GM18526 (cell line): ENCODE data around the gene ECI1.

Experiments
- POLR2A ChIP-seq: IDR thresholded peaks from 3 replicates; pipeline ENCODE4 v1.6.1; 2011; ENCODE audit not compliant: insufficient read length; ENCODE audit errors: extremely low read depth

ECI1 gene

DNA sequence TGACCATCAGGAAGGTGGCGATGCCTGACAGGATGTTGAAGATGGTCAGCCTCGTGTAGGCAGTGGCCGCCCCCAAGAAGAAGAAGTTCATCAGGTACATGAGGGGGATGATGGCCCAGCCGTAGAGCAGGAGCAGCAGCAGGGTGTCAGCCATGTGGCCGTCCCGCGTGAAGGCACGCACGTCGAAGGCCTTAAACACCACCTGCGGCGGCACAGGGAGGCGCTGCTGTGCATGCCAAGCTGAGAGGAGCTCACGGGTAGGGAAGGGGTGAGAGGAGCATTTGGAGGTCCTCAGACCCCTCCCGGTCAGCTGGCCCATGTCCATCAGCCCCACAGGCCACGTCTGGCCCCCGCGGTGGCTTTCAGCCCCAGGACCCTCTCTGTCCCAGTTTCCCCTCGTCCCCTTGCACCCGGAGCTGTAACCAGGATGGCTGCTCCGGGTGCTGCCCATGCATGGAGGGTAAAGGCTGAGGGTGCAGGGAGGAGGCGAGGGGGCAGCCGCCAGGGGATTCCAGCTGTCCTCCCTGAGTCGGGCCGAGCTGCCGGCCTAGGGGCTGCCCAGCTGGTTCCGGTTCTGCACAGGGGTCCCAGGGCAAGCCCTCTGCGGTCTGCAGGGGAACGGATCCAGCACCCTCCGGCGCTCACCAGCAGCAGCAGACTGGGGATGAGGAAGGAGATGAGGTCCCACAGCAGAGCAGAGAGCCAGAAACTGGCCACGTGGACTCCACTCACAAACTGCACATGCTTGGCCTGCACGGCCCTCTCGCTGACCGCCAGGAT, 33.6 kb upstream of the ECI1 start:
- TF ChIP-seq POLR2A, result no peak

DNA sequence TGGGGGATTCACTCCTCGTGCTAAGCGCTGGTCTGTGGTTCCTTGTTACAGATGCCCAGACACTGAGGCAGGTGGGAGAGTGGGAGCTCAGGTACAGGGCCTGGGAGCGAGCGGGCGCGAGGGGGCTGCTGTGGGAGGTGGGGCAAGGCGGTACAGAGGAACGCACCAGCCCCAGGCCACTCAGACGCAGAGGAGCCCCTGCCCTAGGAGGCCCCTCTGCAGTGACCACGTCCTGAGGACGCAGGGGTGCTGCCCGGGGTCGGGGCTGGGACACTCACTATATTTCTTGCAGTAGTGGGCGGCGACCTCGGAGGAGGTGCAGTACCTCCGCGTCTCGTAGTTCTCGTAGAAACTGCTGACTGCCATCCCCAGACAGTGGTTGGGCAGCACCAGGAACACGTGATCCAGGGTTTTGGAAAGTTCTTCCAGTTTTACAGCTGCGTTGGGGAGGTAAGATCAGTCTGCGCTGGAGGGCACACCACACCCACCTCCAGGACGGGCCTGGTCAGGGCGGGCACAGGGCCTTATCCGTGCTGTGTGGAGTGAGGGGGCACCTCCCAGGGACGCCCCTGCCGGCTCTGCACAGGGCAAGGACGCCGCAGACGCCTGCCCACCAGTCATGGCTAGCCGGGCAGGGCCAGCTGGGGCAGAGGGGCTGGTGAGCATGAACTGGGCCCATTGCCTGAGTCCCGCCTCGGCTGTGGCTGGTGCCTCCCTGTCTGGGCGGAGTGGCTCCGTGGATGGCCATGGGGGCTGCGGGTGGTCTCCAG, 32.8 kb upstream of the ECI1 start:
- TF ChIP-seq POLR2A, result no peak

DNA sequence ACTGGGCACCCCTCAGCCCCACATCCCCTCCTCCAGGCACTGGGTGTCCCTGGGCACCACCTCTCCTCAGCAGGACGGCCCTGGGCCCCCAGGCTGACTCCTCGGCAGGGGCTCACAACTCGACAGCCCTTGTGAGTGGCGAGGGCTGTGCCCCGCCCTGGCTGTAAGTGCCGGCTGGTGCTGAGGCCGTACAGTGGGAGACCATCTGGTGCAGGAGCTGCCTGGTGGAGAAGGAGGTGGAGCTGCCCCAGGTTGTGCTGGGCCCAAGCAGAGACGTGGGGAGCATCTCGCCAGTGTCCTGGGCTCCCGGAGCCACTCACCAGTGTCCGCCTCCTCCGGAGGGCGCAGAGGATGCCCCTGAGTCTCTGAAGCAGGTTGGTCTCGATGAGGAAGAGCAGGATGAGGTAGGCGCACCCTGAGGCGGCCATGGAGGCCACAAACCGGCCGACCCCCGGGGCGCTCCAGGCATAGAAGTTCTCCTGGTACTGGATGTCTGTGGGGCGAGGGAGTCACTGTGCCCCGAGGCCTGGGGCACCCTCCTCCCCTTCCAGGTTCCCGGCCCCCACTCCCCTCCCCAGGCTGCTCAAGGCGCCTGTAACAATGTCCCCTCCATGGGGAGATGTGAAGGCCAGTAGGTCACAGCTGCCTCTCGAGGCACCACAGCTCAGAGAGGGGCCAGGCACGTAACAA, 31.6 kb upstream of the ECI1 start:
- TF ChIP-seq POLR2A, result no peak

DNA sequence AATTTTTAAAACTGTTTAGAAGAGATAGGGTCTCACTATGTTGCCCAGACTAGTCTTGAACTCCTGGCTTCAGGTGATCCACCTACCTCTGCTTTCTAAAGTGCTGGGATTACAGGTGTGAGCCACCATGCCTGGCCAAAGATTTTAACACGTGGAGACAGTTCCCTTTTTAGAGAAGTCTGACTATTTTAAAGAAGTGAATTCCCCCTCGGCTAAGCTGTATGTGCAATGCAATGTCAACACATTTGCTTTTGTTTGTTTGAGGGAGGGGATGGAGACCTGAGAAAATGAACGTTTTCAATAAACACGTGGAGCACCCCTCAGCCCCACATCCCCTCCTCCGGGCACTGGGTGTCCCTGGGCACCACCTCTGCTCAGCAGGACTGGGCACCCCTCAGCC, 30.9 kb upstream of the ECI1 start:
- TF ChIP-seq POLR2A, result no peak

DNA sequence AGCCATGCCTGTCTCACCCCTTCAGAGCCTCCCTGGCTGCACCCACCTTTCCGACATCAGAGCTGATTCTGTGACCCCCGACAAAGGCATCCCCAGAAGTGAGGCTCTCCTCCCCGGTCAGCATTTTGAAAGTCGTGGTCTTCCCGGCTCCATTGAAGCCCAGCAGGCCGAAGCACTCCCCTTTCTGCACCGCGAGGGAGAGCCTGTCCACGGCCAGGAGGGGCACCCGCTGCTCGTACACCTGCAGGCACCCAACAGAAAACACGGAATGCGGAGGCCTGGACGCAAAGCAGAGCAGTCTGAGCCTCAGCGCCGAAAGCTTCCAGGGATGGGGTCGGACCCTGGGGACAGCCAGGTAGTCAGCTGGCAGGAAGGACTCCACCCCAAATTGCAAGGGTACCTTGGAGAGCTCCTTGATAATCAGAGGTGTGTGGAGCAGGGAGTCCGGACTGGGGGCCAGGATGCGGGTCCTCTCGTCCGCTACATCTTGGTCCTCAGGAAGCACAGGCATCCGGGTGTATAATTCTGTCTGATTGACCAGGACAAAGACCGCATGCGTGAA, 29.7 kb upstream of the ECI1 start:
- no peak for TF ChIP-seq POLR2A

DNA sequence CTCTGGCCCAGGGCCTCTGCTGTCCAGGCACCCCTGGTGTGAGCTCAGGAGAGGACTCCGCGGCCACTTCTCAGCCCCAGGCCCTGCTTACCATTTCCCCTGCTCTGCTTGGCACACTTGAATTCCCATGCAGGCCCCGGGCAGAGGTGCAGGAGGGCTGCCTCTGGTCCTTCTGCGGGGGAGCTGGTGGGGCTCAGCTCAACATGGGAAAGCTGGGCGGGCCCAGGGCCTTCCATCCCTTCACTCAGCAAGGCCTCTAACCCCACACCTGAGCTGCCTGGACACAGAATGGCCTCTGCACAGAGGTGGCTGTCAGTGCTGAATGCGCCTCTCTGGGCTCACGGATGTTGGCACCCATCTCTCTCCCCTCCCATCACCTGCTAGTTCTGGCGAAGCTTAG, 29.1 kb upstream of the ECI1 start:
- TF ChIP-seq POLR2A, result no peak

DNA sequence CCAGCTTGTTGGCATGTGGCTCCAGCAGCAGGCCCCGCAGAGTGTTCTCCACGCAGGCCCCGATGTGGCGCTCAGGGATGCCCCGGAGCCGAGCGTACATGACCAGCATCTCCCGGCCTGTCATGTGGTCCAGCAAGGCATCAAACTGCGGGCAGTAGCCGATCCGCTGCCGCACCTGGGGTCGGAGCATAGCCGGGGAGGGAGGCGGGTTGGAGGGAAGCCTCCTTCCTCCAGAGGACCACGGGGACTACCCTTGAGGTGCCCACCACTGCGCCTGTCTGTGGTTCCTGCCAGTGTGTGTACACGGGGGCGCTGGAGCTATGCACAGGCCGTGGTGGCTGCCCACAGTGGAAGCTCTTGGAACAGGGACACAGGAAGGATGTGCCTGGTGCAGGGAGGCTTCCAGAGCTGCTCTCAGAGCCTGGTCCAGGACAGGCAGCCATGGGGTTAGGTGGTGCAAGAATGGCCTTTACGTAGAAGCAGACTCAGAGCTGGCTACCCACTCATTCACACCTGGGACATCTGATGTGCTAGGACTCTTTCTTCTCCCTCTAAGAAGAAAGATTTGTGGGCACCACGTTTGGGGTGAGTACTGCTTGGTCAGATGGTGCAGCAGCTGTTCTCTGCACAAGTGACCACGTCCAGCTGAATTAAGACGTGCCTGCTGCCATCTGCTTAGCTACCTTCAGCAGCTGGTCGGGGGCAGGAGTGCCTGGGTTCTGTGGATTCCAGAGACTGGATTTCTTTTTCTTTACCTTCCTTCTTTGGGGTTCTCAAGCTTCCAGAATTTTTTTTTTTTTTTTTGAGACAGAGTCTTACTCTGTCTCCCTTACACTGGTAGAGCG, 27.8 kb upstream of the ECI1 start:
- TF ChIP-seq POLR2A, result no peak

DNA sequence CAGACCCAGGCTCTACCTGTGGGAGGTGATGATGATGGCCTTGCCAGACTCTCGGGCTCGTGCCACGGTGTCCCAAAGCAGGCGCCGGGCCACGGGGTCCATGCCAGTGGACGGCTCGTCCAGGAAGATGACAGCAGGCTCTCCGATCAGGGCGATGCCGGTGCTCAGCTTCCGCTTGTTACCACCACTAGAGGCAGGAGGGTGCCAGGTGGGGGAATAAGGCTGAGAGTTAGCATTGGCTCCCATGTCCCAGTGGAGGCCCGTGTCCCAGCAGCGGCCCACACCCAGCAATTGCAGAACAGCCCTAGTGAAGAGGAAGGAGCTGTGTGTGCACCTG, 26.9 kb upstream of the ECI1 start:
- TF ChIP-seq POLR2A, result no peak

DNA sequence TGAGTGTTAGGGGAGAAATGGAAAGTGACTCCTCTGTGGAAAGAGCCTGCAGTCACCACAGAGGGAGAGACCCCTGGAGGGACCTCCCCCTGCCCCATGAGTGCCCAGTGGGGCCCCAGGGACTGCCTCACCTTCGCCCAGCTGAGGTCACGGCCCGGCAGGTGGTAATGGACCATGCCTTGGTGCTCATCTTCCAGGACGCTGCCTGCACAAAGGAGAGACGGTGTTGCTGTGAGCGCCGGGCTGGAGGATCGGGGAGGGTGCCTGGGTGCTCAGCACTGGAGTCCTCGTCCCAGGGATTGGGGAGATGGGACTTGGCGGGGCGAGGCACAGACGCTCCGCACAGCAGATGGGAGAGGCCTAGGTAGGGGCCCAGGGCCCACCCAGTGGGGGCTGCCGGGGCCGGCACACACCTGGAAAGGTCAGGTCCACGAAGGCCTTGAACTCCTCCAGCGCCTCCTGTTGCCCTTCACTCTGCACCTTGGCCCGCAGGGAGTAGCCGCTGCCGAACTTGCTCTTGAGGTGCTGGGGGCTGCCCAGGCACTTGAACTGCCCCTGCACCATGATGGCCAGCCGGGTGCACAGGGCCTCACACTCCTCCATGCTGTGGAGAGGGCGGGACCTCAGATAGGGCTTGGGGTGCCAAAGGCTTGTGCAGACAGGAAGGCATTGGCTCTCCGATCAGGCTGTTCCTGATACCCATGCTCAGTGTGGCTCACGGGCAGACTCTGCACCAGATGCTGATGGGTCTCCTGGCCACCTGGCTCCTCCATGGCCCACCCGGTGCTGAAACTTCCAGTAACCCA, 26.3 kb upstream of the ECI1 start:
- no peak for TF ChIP-seq POLR2A

DNA sequence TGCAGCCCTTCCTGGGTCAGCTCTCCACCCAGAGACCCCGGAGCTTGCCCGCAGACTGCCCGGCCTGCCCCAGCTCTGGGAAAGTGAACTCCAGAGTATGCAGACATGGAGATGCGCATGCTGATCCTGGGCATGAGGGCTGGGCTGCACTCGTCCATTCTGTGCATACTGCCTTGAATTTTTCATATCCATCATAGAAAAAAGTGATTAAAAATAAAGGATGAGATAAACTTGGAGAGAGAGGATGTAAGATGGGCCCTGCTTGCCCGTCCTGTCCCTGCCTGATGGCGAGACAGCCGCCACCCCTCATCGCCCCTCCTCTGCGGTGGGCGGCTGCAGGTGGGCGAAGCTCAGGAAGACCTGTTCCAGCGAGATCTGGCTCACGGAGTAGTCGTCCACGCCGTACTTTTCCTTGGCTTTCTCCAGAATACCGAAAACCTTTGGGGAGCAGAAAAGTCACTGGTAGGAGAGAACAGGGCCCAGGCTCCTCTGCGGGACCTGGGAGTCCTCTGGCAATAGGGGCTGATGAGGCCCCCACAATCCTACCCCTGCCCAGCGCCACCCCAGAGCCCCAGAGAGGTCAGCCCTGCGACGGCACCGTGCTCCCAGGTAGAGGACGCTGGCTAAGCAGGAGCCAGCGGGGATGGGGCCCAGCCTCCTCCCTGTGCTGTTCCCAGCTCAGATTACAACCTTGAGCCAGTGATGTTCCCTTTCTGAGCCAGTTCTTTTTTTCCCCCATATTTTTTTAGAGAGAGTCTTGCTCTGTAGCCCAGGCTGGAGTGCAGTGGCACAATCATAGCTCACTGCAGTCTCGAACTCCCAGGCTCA, 25.2 kb upstream of the ECI1 start:
- TF ChIP-seq POLR2A, result no peak

DNA sequence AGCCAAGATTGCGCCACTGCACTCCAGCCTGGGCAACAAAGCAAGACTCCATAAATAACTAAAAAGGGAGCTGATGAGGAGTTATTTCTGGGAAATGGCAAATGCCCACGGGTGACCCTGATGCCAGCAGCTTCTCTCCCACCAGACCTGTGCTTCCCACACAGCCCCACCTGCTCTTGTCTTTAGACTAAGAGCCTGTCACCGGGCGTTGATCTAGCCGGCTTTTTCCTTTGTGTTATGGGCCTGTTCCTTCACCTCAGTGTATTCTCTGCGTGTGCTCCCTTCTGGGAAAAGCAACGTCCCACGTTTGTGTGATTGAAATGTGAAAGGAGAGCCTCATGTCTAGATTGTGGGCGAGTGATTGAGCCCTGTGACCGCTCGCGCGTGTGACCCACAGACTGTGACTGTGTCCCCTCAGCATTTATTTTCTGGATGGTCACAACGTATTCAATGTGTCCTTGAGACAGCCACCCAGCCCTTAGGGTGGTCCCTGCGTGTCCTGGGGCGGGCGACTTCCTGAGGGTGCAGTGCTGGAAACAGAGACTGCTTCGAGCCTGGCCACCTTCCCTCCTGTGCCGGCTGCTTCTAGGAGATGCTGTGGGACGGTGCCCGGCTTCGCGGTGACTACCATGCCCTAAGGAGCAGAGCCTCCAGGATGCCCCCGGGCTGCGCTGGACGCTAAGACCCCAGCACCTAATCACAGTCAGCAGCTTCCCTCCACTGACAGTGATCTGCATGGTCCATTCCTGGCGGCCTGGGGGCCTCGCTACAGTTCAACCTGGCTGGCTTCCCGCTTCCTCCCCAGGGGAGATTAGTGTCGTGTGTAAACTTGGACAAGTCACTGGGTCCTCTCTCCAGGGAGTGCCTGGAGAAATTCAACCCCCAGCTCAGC, 24.3 kb upstream of the ECI1 start:
- no peak for TF ChIP-seq POLR2A

DNA sequence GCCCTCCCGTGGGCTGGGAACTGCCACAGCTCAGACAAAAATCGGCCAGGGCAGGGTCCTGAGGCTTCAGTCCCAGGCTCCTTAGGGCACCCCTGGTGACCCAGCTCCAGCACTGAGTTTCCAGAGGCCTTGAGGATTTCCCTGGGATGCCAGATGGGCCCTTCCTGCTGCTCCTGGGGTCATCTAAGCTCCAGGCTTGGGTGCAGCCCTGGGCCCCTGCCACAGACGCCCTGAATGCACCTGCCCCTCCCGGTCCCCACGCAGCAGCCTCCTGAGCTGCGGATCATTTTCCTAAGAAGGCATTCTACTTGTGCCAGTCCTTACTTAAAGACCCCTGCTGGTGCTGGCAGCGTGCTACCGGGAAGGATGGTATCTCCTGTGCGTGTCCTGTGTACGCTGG, 22.5 kb upstream of the ECI1 start:
- no peak for TF ChIP-seq POLR2A
